PC-3 (cell line): ENCODE results near the gene ISL2. TPM values are rescaled to one million over a fixed set of nuclear protein-coding genes. Genes with fewer than 3 reads are reported as not detected.

Experiments
- ATAC-seq: fragments of 200-7000 bp; cut with Tn5 transposase; 2 replicates; pipeline ENCODE4 v1.9.1; 2020; ENCODE audit warnings: mild to moderate bottlenecking, moderate library complexity
- BruUV-seq: library from RNA; stranded (reverse); fragments of 400-500 nt; replicated peaks from 2 replicates; lab custom pipeline; 2021; lab: Mats Ljungman, UMichigan
- CTCF ChIA-PET: fragments of 300-600 bp; sonication (Branson Sonifier 250); formaldehyde crosslinking; loops from one replicate; lab custom pipeline; 2022; ENCODE audit warnings: antibody characterized with exemption; lab: Charles Lee
- POLR2A ChIA-PET: fragments of 300-600 bp; sonication (Branson Sonifier 250); formaldehyde crosslinking; loops from one replicate; lab custom pipeline; 2022; ENCODE audit warnings: antibody characterized with exemption; ENCODE audit not compliant: unreplicated experiment; lab: Charles Lee
- DNase-seq: peaks from one replicate; pipeline ENCODE4 v3.0.0-alpha.2; 2015
- H2AFZ ChIP-seq: fragments of 300-600 bp; sonication (generic); 2 replicates; pipeline ENCODE4 v1.6.0; 2016; ENCODE audit warnings: antibody characterized with exemption, low read length
- H3F3A ChIP-seq: fragments of 300-600 bp; sonication (generic); one replicate; pipeline ENCODE4 v1.6.0; 2017; ENCODE audit warnings: antibody characterized with exemption, low read length, control low read depth, mild to moderate bottlenecking; ENCODE audit not compliant: unreplicated experiment
- H3K27ac ChIP-seq: fragments of 300-600 bp; sonication (generic); 2 replicates; pipeline ENCODE4 v1.5.1; 2016; ENCODE audit warnings: mild to moderate bottlenecking, low read length
- H3K27me3 ChIP-seq: fragments of 300-600 bp; sonication (generic); 2 replicates; pipeline ENCODE4 v1.6.1; 2016; ENCODE audit warnings: low read length, mixed read lengths
- H3K36me3 ChIP-seq: fragments of 300-600 bp; sonication (generic); 2 replicates; pipeline ENCODE4 v1.6.1; 2016; ENCODE audit warnings: low read depth, mixed run types, low read length, mixed read lengths
- H3K4me1 ChIP-seq: fragments of 300-600 bp; sonication (generic); 2 replicates; pipeline ENCODE4 v1.5.1; 2016; ENCODE audit warnings: low read length; ENCODE audit not compliant: insufficient read depth
- H3K4me2 ChIP-seq: fragments of 300-600 bp; sonication (generic); 2 replicates; pipeline ENCODE4 v1.6.0; 2016; ENCODE audit warnings: low read length
- H3K4me3 ChIP-seq: fragments of 300-600 bp; sonication (generic); 2 replicates; pipeline ENCODE4 v1.5.1; 2016; ENCODE audit warnings: mild to moderate bottlenecking, low read length, mixed read lengths
- H3K79me2 ChIP-seq: fragments of 300-600 bp; sonication (generic); 2 replicates; pipeline ENCODE4 v1.6.1; 2017; ENCODE audit warnings: low read length, mixed read lengths
- H3K9ac ChIP-seq: fragments of 300-600 bp; sonication (generic); 2 replicates; pipeline ENCODE4 v1.6.0; 2016; ENCODE audit warnings: mild to moderate bottlenecking, low read length
- H3K9me2 ChIP-seq: fragments of 300-600 bp; sonication (generic); replicated peaks from 2 replicates; pipeline ENCODE4 v1.6.1; 2016; ENCODE audit warnings: mixed run types, low read length, mixed read lengths
- H3K9me3 ChIP-seq: fragments of 300-600 bp; sonication (generic); 2 replicates; pipeline ENCODE4 v1.6.1; 2016; ENCODE audit warnings: low read length, mixed read lengths
- H4K20me1 ChIP-seq: fragments of 300-600 bp; sonication (generic); 2 replicates; pipeline ENCODE4 v1.6.1; 2016; ENCODE audit warnings: low read length, mixed read lengths
- EZH2 ChIP-seq: fragments of 300-600 bp; sonication (generic); IDR thresholded peaks from one replicate; pipeline ENCODE4 v1.6.1; 2017; ENCODE audit warnings: antibody characterized with exemption, mild to moderate bottlenecking, low read length; ENCODE audit not compliant: unreplicated experiment
- EZH2phosphoT487 ChIP-seq: fragments of 300-600 bp; sonication (generic); IDR thresholded peaks from 2 replicates; pipeline ENCODE4 v1.6.1; 2018; ENCODE audit warnings: mild to moderate bottlenecking, antibody characterized with exemption, low read length, borderline replicate concordance
- intact Hi-C: fragments of 100-400 bp; cut with micrococcal nuclease; formaldehyde crosslinking; loops from 2 replicates; pipeline ENCODE4 v1.9.0; 2023
- total RNA-seq: library from RNA; depleted of rRNA; stranded (reverse); fragments of >200 nt; gene quantifications from 2 replicates; pipeline ENCODE4 v1.2.3, GENCODE V29; 2014
- TF ChIP-seq, protein P1 (sequence below): fragments of 300-600 bp; sonication (generic); conservative IDR thresholded peaks from 2 replicates; pipeline ENCODE4 v1.5.1; 2017; ENCODE audit warnings: antibody characterized with exemption, low read depth, mild to moderate bottlenecking, low read length

The ISL2 gene
- total RNA-seq, 1 experiment from 2014 or later = 3.6 TPM

- BruUV-seq = no TSS peak
- H3K4me1 ChIP-seq = peaks cover 32% of the 10 kb centered on the region
- TF ChIP-seq, protein P1, sequence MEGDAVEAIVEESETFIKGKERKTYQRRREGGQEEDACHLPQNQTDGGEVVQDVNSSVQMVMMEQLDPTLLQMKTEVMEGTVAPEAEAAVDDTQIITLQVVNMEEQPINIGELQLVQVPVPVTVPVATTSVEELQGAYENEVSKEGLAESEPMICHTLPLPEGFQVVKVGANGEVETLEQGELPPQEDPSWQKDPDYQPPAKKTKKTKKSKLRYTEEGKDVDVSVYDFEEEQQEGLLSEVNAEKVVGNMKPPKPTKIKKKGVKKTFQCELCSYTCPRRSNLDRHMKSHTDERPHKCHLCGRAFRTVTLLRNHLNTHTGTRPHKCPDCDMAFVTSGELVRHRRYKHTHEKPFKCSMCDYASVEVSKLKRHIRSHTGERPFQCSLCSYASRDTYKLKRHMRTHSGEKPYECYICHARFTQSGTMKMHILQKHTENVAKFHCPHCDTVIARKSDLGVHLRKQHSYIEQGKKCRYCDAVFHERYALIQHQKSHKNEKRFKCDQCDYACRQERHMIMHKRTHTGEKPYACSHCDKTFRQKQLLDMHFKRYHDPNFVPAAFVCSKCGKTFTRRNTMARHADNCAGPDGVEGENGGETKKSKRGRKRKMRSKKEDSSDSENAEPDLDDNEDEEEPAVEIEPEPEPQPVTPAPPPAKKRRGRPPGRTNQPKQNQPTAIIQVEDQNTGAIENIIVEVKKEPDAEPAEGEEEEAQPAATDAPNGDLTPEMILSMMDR = no peak
- TF ChIP-seq EZH2phosphoT487 (no peak), EZH2 (no peak)
- no peaks in the 10 kb centered on the region for H3K27me3 ChIP-seq
- ATAC-seq (no peak; the same call in 1 of the 2 replicates), DNase-seq (no peak)
- ChIA-PET CTCF (interaction anchor here (0.7 to 0.9 kb wide), 3 partner anchors 9 to 205 kb away, joined by 3 to 6 read pairs (median 3); partner anchors contain the start of gene ISL2), POLR2A (interaction anchor here (0.5 to 0.7 kb wide), 3 partner anchors 9 to 527 kb away, joined by 3 to 8 read pairs (median 3); partner anchors contain the start of gene ISL2)
- H3K9me3 ChIP-seq = no peaks in the 10 kb centered on the region
- H3K79me2 ChIP-seq = 0 out of 2 replicates have a peak, but pooled peaks cover 4% of the 10 kb centered on the region
- no peaks in the 10 kb centered on the region for H3K9me2 ChIP-seq
- no peaks in the 10 kb centered on the region for H3F3A ChIP-seq
- H3K4me3 ChIP-seq = peak overlapping the region; percentile 87
- intact Hi-C loops = loop anchor here (5.0 kb wide), 1 partner anchor 42 kb away; no protein-coding TSS in a partner anchor
- H3K4me2 ChIP-seq = peak overlapping the region; percentile 99
- no peak overlapping the region for H3K27ac ChIP-seq
- peak overlapping the region; percentile 96 for H2AFZ ChIP-seq
- peak overlapping the region; percentile 85; the same call in 1 of the 2 replicates for H3K9ac ChIP-seq
- no peaks in the 10 kb centered on the region for H4K20me1 ChIP-seq
- H3K36me3 ChIP-seq = no peaks in the 10 kb centered on the region
These were observed 9.0 kb downstream of the ISL2 start for GRCh38 chr15:76345583-76345879.

GRCh38 chr15:76345880-76346668 is 9.5 kb downstream of the ISL2 start:
- DNase-seq (peak; percentile 50), ATAC-seq (peak; percentile 58)
- no peaks in the 10 kb centered on the region for H3K27me3 ChIP-seq
- ChIA-PET POLR2A (interaction anchor here (0.5 to 0.7 kb wide), 3 partner anchors 9 to 526 kb away, joined by 3 to 8 read pairs (median 3); partner anchors contain the start of gene ISL2), CTCF (interaction anchor here (0.7 to 0.9 kb wide), 4 partner anchors 10 to 205 kb away, joined by 3 to 6 read pairs (median 3); partner anchors contain the start of gene ISL2)
- intact Hi-C loops = loop anchor here (5.0 kb wide), 1 partner anchor 41 kb away; no protein-coding TSS in a partner anchor
- H3F3A ChIP-seq = no peaks in the 10 kb centered on the region
- peak overlapping the region; percentile 87 for H3K4me3 ChIP-seq
- BruUV-seq = TSS peak; percentile 73
- H3K4me1 ChIP-seq = peaks cover 33% of the 10 kb centered on the region
- TF ChIP-seq EZH2phosphoT487 (no peak), EZH2 (no peak)
- TF ChIP-seq, protein P1 = no peak
- peak overlapping the region; percentile 99 for H3K4me2 ChIP-seq
- H3K27ac ChIP-seq = peak overlapping the region; percentile 47
- peak overlapping the region; percentile 85 for H3K9ac ChIP-seq
- peak overlapping the region; percentile 96 for H2AFZ ChIP-seq
- H3K36me3 ChIP-seq = no peaks in the 10 kb centered on the region
- H4K20me1 ChIP-seq = no peaks in the 10 kb centered on the region
- H3K79me2 ChIP-seq = 0 out of 2 replicates have a peak, but pooled peaks cover 4% of the 10 kb centered on the region
- H3K9me3 ChIP-seq = no peaks in the 10 kb centered on the region
- no peaks in the 10 kb centered on the region for H3K9me2 ChIP-seq
